GM12878 (cell line): ENCODE data around the gene SSH3.

ENCODE experiments used
- BHLHE40 ChIP-seq, 2 experiments: fragments of 450-650 bp in 1 of 2; IDR thresholded peaks; 2 replicates each; pipeline ENCODE4 v1.6.1; 2011 to 2017; ENCODE audit warnings: low read depth in 2 of 2, borderline replicate concordance in 1 of 2, improper control_type of control experiment in 1 of 2, low read length in 1 of 2, mild to moderate bottlenecking in 1 of 2
- CTCF ChIP-seq, 3 experiments: IDR thresholded peaks in 2 of 3; conservative IDR thresholded peaks in 1 of 3; 2 replicates each; pipeline ENCODE4 v1.5.1; 2011; ENCODE audit warnings: low read depth in 3 of 3, low read length in 3 of 3, mild to moderate bottlenecking in 3 of 3, control low read depth in 2 of 3, moderate library complexity in 2 of 3, inconsistent platforms in 1 of 3, mixed read lengths in 1 of 3; ENCODE audit not compliant: control insufficient read depth in 2 of 3, insufficient read depth in 1 of 3; ENCODE audit errors: extremely low read depth in 1 of 3
- HDAC2 ChIP-seq: fragments of 200-600 bp; sonication (generic); IDR thresholded peaks from 2 replicates; pipeline ENCODE4 v1.6.1; 2017
- POLR2A ChIP-seq: IDR thresholded peaks from 2 replicates; pipeline ENCODE4 v1.6.1; 2011; ENCODE audit warnings: low read depth, mild to moderate bottlenecking, low read length
- POLR2AphosphoS5 ChIP-seq: IDR thresholded peaks from 2 replicates; pipeline ENCODE4 v1.6.1; 2011; ENCODE audit warnings: mild to moderate bottlenecking, low read length, inconsistent platforms
- RAD51 ChIP-seq: fragments of 450-650 bp; IDR thresholded peaks from 2 replicates; pipeline ENCODE4 v1.6.1; 2016; ENCODE audit warnings: moderate library complexity, mild to moderate bottlenecking, inconsistent platforms
- RELA ChIP-seq: fragments of 450-650 bp; IDR thresholded peaks from 2 replicates; pipeline ENCODE4 v1.8.0; 2014; ENCODE audit warnings: borderline replicate concordance; ENCODE audit not compliant: partially characterized antibody
- SMC3 ChIP-seq: IDR thresholded peaks from 2 replicates; pipeline ENCODE4 v1.6.1; 2011; ENCODE audit warnings: low read length, improper control_type of control experiment, borderline replicate concordance
- YY1 ChIP-seq: IDR thresholded peaks from 2 replicates; pipeline ENCODE4 v1.6.1; 2011; ENCODE audit warnings: low read depth, mild to moderate bottlenecking, low read length

GRCh38 chr11:67293090-67293489, 10.2 kb upstream of the SSH3 start:
- TF ChIP-seq HDAC2 (no peak), RELA (no peak), CTCF (IDR thresholded peaks at IDR 0.05 in 2 of 3, conservative IDR thresholded peaks at IDR 0.05 in 1 of 3; ENCODE audit: control insufficient read depth in 2 of 3, extremely low read depth in 1 of 3, insufficient read depth in 1 of 3, low read depth in 3 of 3, low read length in 3 of 3) (no peak), POLR2AphosphoS5 (no peak), YY1 (no peak), SMC3 (no peak), BHLHE40 (IDR thresholded peaks at IDR 0.05; ENCODE audit: borderline replicate concordance in 1 of 2, low read depth in 2 of 2, low read length in 1 of 2) (no peak), RAD51 (no peak), POLR2A (no peak)
